ENCODE measurements around the gene TENM4. TPM values are rescaled to one million over a fixed set of nuclear protein-coding genes. Genes with fewer than 3 reads are reported as not detected.

Gene TENM4
- polyA plus RNA-seq, 2 of the 4 experiments (the other 2 are of a cell fraction): 0.06 to 0.31 TPM

GRCh38 chr11:78714539-78714938, 726.3 kb downstream of the TENM4 start:
- no peaks in the 10 kb centered on the region for H3K9me3 ChIP-seq
- DNase-seq (ENCODE audit: low read depth in 1 of 2, low spot score in 1 of 2): no peak
- FAIRE-seq: no peak
- H3K27ac ChIP-seq: no peak overlapping the region
- ATAC-seq: no peak
- 30% methylated on average over 3 of the region's 3 CpGs for WGBS (ENCODE audit: missing lambda C conversion rate)
- TF ChIP-seq RCOR1 (IDR thresholded peaks at IDR 0.05; ENCODE audit: low read depth, low read length): no peak
- no peak for TF ChIP-seq NFE2L2 (conservative IDR thresholded peaks at IDR 0.05; ENCODE audit: low read length)
- no peak for TF ChIP-seq HEYL (CRISPR knock-in tag; IDR thresholded peaks at IDR 0.05)
- no peak for TF ChIP-seq CEBPB (IDR thresholded peaks at IDR 0.05)
- no peak for TF ChIP-seq MAX (IDR thresholded peaks at IDR 0.05)
- TF ChIP-seq HES2 (IDR thresholded peaks at IDR 0.05): no peak
- no peak for TF ChIP-seq CBX8 (IDR thresholded peaks at IDR 0.05)
- no peak for TF ChIP-seq ESRRA (IDR thresholded peaks at IDR 0.05; ENCODE audit: borderline replicate concordance, low read length)
- TF ChIP-seq REST (IDR thresholded peaks at IDR 0.05): no peak
- TF ChIP-seq RFX5 (IDR thresholded peaks at IDR 0.05): no peak
- TF ChIP-seq HMGXB4 (CRISPR knock-in tag; IDR thresholded peaks at IDR 0.05; ENCODE audit: borderline replicate concordance): no peak
- no peak for TF ChIP-seq NPAS2 (CRISPR knock-in tag; IDR thresholded peaks at IDR 0.05; ENCODE audit: borderline replicate concordance)
- H3K4me3 ChIP-seq: no peak overlapping the region
- ChIA-PET CTCF (interaction anchor here (1.2 to 5.3 kb wide), 7 partner anchors 15 to 187 kb away, joined by 3 to 48 read pairs (median 12); no protein-coding TSS in a partner anchor), POLR2A (no interaction called here)
- H3K4me1 ChIP-seq: peaks cover 10% of the 10 kb centered on the region; the same call in 2 of the 3 replicates
- no peak overlapping the region for H3K4me2 ChIP-seq

GRCh38 chr11:78711735-78712134, 729.1 kb downstream of the TENM4 start:
- ATAC-seq (no peak), FAIRE-seq (no peak), DNase-seq (ENCODE audit: low read depth in 1 of 2, low spot score in 1 of 2) (no peak)
- no peak overlapping the region for H3K4me2 ChIP-seq
- H3K4me1 ChIP-seq: peaks cover 10% of the 10 kb centered on the region; the same call in 2 of the 3 replicates
- no peak overlapping the region for H3K27ac ChIP-seq
- 36% methylated on average over 3 of the region's 3 CpGs for WGBS (ENCODE audit: missing lambda C conversion rate)
- TF ChIP-seq SREBF2 (IDR thresholded peaks at IDR 0.05) (no peak), ZSCAN20 (CRISPR knock-in tag; IDR thresholded peaks at IDR 0.05) (no peak), HOXA7 (CRISPR knock-in tag; IDR thresholded peaks at IDR 0.05) (no peak), MAFK (IDR thresholded peaks at IDR 0.05; ENCODE audit: partially characterized antibody) (peak; percentile 95), PBX3 (IDR thresholded peaks at IDR 0.05) (no peak), REST (IDR thresholded peaks at IDR 0.05) (no peak), HES2 (IDR thresholded peaks at IDR 0.05) (no peak), GATA3 (IDR thresholded peaks at IDR 0.05; ENCODE audit: borderline replicate concordance) (no peak)
- no peak overlapping the region for H3K4me3 ChIP-seq
- ChIA-PET POLR2A (no interaction called here), CTCF (no interaction called here)
- no peaks in the 10 kb centered on the region for H3K9me3 ChIP-seq
